Endothelial cell of umbilical vein (primary cell): ENCODE measurements around the gene DIAPH2. TPM values are rescaled to one million over a fixed set of nuclear protein-coding genes. Genes with fewer than 3 reads are reported as not detected.
"Not testable (repeated sequence)": the region's sequence is repeated elsewhere in the genome, so short reads cannot be mapped to it uniquely, and the experiment has no call there.

ENCODE experiments used
- BruUV-seq: library from RNA; stranded (reverse); fragments of 400-500 nt; replicated peaks from 2 replicates; lab custom pipeline; 2021; lab: Mats Ljungman, UMichigan
- CTCF ChIA-PET: fragments of 300-600, 350-600 bp; sonication (Branson Sonifier 250); formaldehyde crosslinking; loops from one replicate; lab custom pipeline; 2021; ENCODE audit warnings: antibody characterized with exemption, inconsistent platforms; lab: Charles Lee
- POLR2A ChIA-PET: fragments of 300-600, 350-600 bp; sonication (Branson Sonifier 250); formaldehyde crosslinking; loops from one replicate; lab custom pipeline; 2021; ENCODE audit warnings: antibody characterized with exemption, inconsistent platforms; lab: Charles Lee
- DNase-seq: peaks from one replicate; pipeline ENCODE4 v3.0.0-alpha.2; 2011; ENCODE audit warnings: low read depth, low spot score
- FAIRE-seq: peaks from 2 replicates; lab custom pipeline; 2011; peaks lifted over from hg19 to GRCh38; lab: Jason Lieb, UNC
- H2AFZ ChIP-seq: 2 replicates; pipeline ENCODE4 v1.6.0; 2012; ENCODE audit warnings: low read depth, low read length, control low read depth, inconsistent platforms
- H3K27ac ChIP-seq: 2 replicates; pipeline ENCODE4 v1.5.1; 2011; ENCODE audit warnings: low read depth, mild to moderate bottlenecking, control low read depth, low read length, moderate library complexity; ENCODE audit not compliant: insufficient read depth
- H3K27me3 ChIP-seq, 2 experiments: 2 replicates each; pipeline versions ENCODE4 v1.6.0 to v1.6.1; 2011; ENCODE audit warnings: low read length in 2 of 2, mixed read lengths in 1 of 2; ENCODE audit not compliant: control insufficient read depth in 2 of 2, insufficient read depth in 2 of 2
- H3K36me3 ChIP-seq, 2 experiments: 2 replicates in 1 of 2; 3 replicates in 1 of 2; pipeline ENCODE4 v1.5.1; 2011; ENCODE audit warnings: low read length in 2 of 2, mild to moderate bottlenecking in 1 of 2, moderate library complexity in 1 of 2; ENCODE audit not compliant: control insufficient read depth in 2 of 2, insufficient read depth in 2 of 2; ENCODE audit errors: extremely low read depth in 1 of 2
- H3K4me1 ChIP-seq: 3 replicates; pipeline ENCODE4 v1.5.1; 2011; ENCODE audit warnings: mild to moderate bottlenecking, low read length; ENCODE audit not compliant: control insufficient read depth, insufficient read depth; ENCODE audit errors: extremely low read depth
- H3K4me2 ChIP-seq: 2 replicates; pipeline ENCODE4 v1.6.1; 2011; ENCODE audit warnings: low read length, control low read depth, mixed read lengths; ENCODE audit not compliant: insufficient read depth
- H3K4me3 ChIP-seq, 3 experiments: fragments of 200-600 bp in 1 of 3; sonication (generic), shearing (Covaris generic) in 1 of 3; replicated peaks in 1 of 3; 2 replicates each; pipeline ENCODE4 v1.5.1; 2011 to 2016; ENCODE audit warnings: control low read depth in 3 of 3, low read length in 3 of 3, mild to moderate bottlenecking in 2 of 3, inconsistent platforms in 1 of 3, low read depth in 1 of 3, moderate library complexity in 1 of 3; ENCODE audit not compliant: insufficient read depth in 1 of 3
- H3K79me2 ChIP-seq: 2 replicates; pipeline ENCODE4 v1.6.0; 2012; ENCODE audit warnings: low read length, inconsistent platforms; ENCODE audit not compliant: control insufficient read depth, insufficient read depth
- H3K9ac ChIP-seq: replicated peaks from 2 replicates; pipeline ENCODE3; 2011; ENCODE audit warnings: low read length, control low read depth; ENCODE audit not compliant: insufficient read depth; ENCODE audit errors: extremely low read depth
- H3K9me1 ChIP-seq: replicated peaks from 3 replicates; pipeline ENCODE4 v1.6.0; 2011; ENCODE audit warnings: mild to moderate bottlenecking, low read length; ENCODE audit not compliant: control insufficient read depth, insufficient read depth; ENCODE audit errors: extremely low read depth
- H3K9me3 ChIP-seq: replicated peaks from 2 replicates; pipeline ENCODE4 v1.5.1; 2012; ENCODE audit warnings: low read length, inconsistent platforms; ENCODE audit not compliant: control insufficient read depth, insufficient read depth
- H4K20me1 ChIP-seq: replicated peaks from 2 replicates; pipeline ENCODE3; 2011; ENCODE audit warnings: mild to moderate bottlenecking, low read length; ENCODE audit not compliant: control insufficient read depth, insufficient read depth; ENCODE audit errors: extremely low read depth
- CTCF ChIP-seq, 2 donors: IDR thresholded peaks; 1 replicate in 1 of 2; 2 replicates in 1 of 2; pipeline ENCODE4 v1.5.1; 2011; ENCODE audit warnings: low read length in 2 of 2, mild to moderate bottlenecking in 2 of 2, moderate library complexity in 2 of 2, control low read depth in 1 of 2, inconsistent platforms in 1 of 2, low read depth in 1 of 2; ENCODE audit not compliant: insufficient read depth in 1 of 2; ENCODE audit errors: extremely low read depth in 1 of 2
- EZH2 ChIP-seq: IDR thresholded peaks from 2 replicates; pipeline ENCODE4 v1.6.1; 2012; ENCODE audit warnings: borderline replicate concordance, low read depth, mild to moderate bottlenecking, moderate library complexity, low read length, inconsistent platforms; ENCODE audit not compliant: severe bottlenecking
- FOS ChIP-seq: IDR thresholded peaks from 2 replicates; pipeline ENCODE4 v1.6.1; 2011; ENCODE audit warnings: mild to moderate bottlenecking, low read length, moderate library complexity, borderline replicate concordance; ENCODE audit not compliant: insufficient read depth
- GATA2 ChIP-seq: IDR thresholded peaks from 2 replicates; pipeline ENCODE4 v1.7.0; 2011; ENCODE audit warnings: low read depth, mild to moderate bottlenecking, moderate library complexity, mixed read lengths, low read length; ENCODE audit not compliant: insufficient read length, insufficient read depth
- JUN ChIP-seq: IDR thresholded peaks from 2 replicates; pipeline ENCODE4 v1.6.1; 2011; ENCODE audit warnings: borderline replicate concordance, low read depth; ENCODE audit not compliant: insufficient read length, insufficient read depth
- MAX ChIP-seq: IDR thresholded peaks from 2 replicates; pipeline ENCODE4 v1.6.1; 2011; ENCODE audit not compliant: insufficient read depth, insufficient read length
- MYC ChIP-seq: IDR thresholded peaks from one replicate; pipeline ENCODE4 v1.6.1; 2011; ENCODE audit warnings: mild to moderate bottlenecking, low read depth, low read length
- POLR2A ChIP-seq: IDR thresholded peaks from 2 replicates; pipeline ENCODE4 v1.6.1; 2012; ENCODE audit warnings: low read depth, mild to moderate bottlenecking, control low read depth, low read length
- POLR2AphosphoS5 ChIP-seq: IDR thresholded peaks from 2 replicates; pipeline ENCODE4 v1.6.1; 2012; ENCODE audit warnings: low read depth, mild to moderate bottlenecking, control low read depth, low read length, moderate library complexity; ENCODE audit not compliant: insufficient read depth
- dilution Hi-C: fragments of 300-500 bp; cut with MboI; formaldehyde crosslinking; loops from one replicate; pipeline ENCODE4 v1.15.0; 2019; ENCODE audit warnings: low sequenced_read_pairs; ENCODE audit not compliant: extremely low pct_ligation_motif_present
- intact Hi-C: fragments of 100-400 bp; cut with micrococcal nuclease; formaldehyde crosslinking; loops from one replicate; pipeline ENCODE4 v1.10.0; 2022
- polyA plus RNA-seq, 4 experiments: library from polyadenylated mRNA; depleted of rRNA in 3 of 4; stranded (reverse) in 3 of 4; unstranded in 1 of 4; fragments of >200 nt; gene quantifications; 2 replicates each; pipeline versions ENCODE4 v1.2.1 to v1.2.3, GENCODE V29; 2011 to 2012; ENCODE audit warnings: missing spikeins in 1 of 4
- total RNA-seq: library from RNA; stranded (reverse); gene quantifications from 2 replicates; pipeline ENCODE4 v1.2.3, GENCODE V29; 2021

Gene DIAPH2
- total and polyA plus RNA-seq, 2 donors (not counting 3 experiments of a cell fraction or from before 2014, with no cell fraction given), result 3.0 to 30.0 TPM

GRCh38 chrX:96713303-96713702 lies 28.7 kb downstream of the DIAPH2 start:
- no peak overlapping the region for H3K9ac ChIP-seq
- no peak overlapping the region for H3K27ac ChIP-seq
- no peak overlapping the region for H3K4me3 ChIP-seq
- TF ChIP-seq GATA2 (no peak), POLR2A (no peak), JUN (no peak), MAX (no peak), CTCF (IDR thresholded peaks at IDR 0.05; ENCODE audit: extremely low read depth in 1 of 2, insufficient read depth in 1 of 2, low read depth in 1 of 2, low read length in 2 of 2) (no peak), EZH2 (no peak), POLR2AphosphoS5 (no peak), FOS (no peak), MYC (no peak)
- no TSS peak for BruUV-seq
- no peaks in the 10 kb centered on the region for H3K9me3 ChIP-seq
- FAIRE-seq, result no peak
- no peaks in the 10 kb centered on the region for H3K9me1 ChIP-seq
- no peak for DNase-seq
- H3K79me2 ChIP-seq, result peaks cover 46% of the 10 kb centered on the region
- H2AFZ ChIP-seq, result no peak overlapping the region
- POLR2A ChIA-PET, result no interaction called here
- intact Hi-C loops, result no loop called here
- H4K20me1 ChIP-seq, result no peaks in the 10 kb centered on the region
- no peak overlapping the region for H3K4me2 ChIP-seq
- dilution Hi-C loops, result no loop called here
- no peaks in the 10 kb centered on the region for H3K27me3 ChIP-seq
- no peaks in the 10 kb centered on the region for H3K4me1 ChIP-seq
- CTCF ChIA-PET, result no interaction called here
- no peaks in the 10 kb centered on the region for H3K36me3 ChIP-seq

- FAIRE-seq, H3K9me3 ChIP-seq, POLR2A ChIA-PET, DNase-seq, H2AFZ ChIP-seq, H3K4me2 ChIP-seq, dilution Hi-C loops, H3K9me1 ChIP-seq, H3K4me1 ChIP-seq, intact Hi-C loops, H3K36me3 ChIP-seq, H3K27me3 ChIP-seq, BruUV-seq, H3K4me3 ChIP-seq, H3K9ac ChIP-seq, H4K20me1 ChIP-seq, H3K27ac ChIP-seq: not testable (repeated sequence)
- peaks cover 46% of the 10 kb centered on the region for H3K79me2 ChIP-seq
- CTCF ChIA-PET, result interaction anchor here (1.1 kb wide), 1 partner anchor 11 kb away, joined by 3 read pairs; no protein-coding TSS in a partner anchor
Observed at GRCh38 chrX:96714393-96714792, 29.8 kb downstream of the DIAPH2 start.
